Measurements from ENCODE around the gene FOLR2. TPM values are rescaled to one million over a fixed set of nuclear protein-coding genes. Genes with fewer than 3 reads are reported as not detected.

FOLR2 gene
- polyA plus RNA-seq, 1 of the 3 experiments (the other 2 are of a cell fraction): not detected

- no peak for TF ChIP-seq USF1 (IDR thresholded peaks at IDR 0.05; ENCODE audit: borderline replicate concordance, low read depth)
- no peak for TF ChIP-seq FOXM1 (IDR thresholded peaks at IDR 0.05; ENCODE audit: low read depth)
- no peak for TF ChIP-seq JUND (IDR thresholded peaks at IDR 0.05)
- TF ChIP-seq NFIC (IDR thresholded peaks at IDR 0.05; ENCODE audit: borderline replicate concordance): no peak
- TF ChIP-seq RCOR1 (IDR thresholded peaks at IDR 0.05; ENCODE audit: low read length): no peak
- no peak for TF ChIP-seq CHD2 (IDR thresholded peaks at IDR 0.05; ENCODE audit: low read length, partially characterized antibody)
Observed at GRCh38 chr11:72231396-72232259, 15.0 kb downstream of the FOLR2 start (continued).

- Histone ChIP-seq H3K9me3 (no peaks in the 10 kb centered on the region), H3K4me2 (no peak overlapping the region), H3K79me2 (ENCODE audit: insufficient read depth) (peaks cover 23% of the 10 kb centered on the region; the same call in 1 of the 2 replicates), H3K27me3 (ENCODE audit: insufficient read depth) (no peaks in the 10 kb centered on the region), H3K4me1 (ENCODE audit: control insufficient read depth in 1 of 2, insufficient read depth in 2 of 2, low read depth in 1 of 2, low read length in 1 of 2) (peaks cover 0 to 21% of the 10 kb centered on the region in 2 experiments; a peak in 2 of 4 replicates), H3K27ac (ENCODE audit: low read depth in 2 of 2, low read length in 1 of 2) (no peak overlapping the region; a peak in 1 of 4 replicates), H3K4me3 (ENCODE audit: low read depth in 2 of 2, low read length in 1 of 2) (no peak overlapping the region), H3K36me3 (replicated peaks in 1 of 2; ENCODE audit: control insufficient read depth in 1 of 2, insufficient read depth in 2 of 2, low read length in 1 of 2) (peaks cover 52 to 82% of the 10 kb centered on the region in 2 experiments), H3K9me2 (no peaks in the 10 kb centered on the region), H2AFZ (ENCODE audit: low read depth) (no peak overlapping the region), H3K9ac (no peak overlapping the region), H3F3A (replicated peaks; ENCODE audit: insufficient read depth) (peaks cover 40% of the 10 kb centered on the region), H4K20me1 (ENCODE audit: insufficient read depth) (peaks cover 30% of the 10 kb centered on the region)
- no peak for DNase-seq
- POLR2A ChIA-PET: interaction anchor here (0.7 to 2.2 kb wide), 4 partner anchors 9 to 198 kb away, joined by 3 to 9 read pairs (median 5); no protein-coding TSS in a partner anchor
- TF ChIP-seq RXRA (IDR thresholded peaks at IDR 0.05; ENCODE audit: borderline replicate concordance, low read depth) (no peak), POLR2AphosphoS5 (IDR thresholded peaks at IDR 0.05; ENCODE audit: low read depth, low read length) (0 out of 2 replicates have a peak, but pooled peaks have one; percentile 12)
- CTCF ChIA-PET: interaction anchor here (1.0 to 1.3 kb wide), 3 partner anchors 182 to 207 kb away, joined by 3 to 4 read pairs (median 3); no protein-coding TSS in a partner anchor
- WGBS (ENCODE audit: low lambda C conversion rate): 96% methylated on average over 16 of the region's 18 CpGs
Observed at GRCh38 chr11:72232260-72233055, 15.9 kb downstream of the FOLR2 start.

GRCh38 chr11:72233056-72233772 is 16.6 kb downstream of the FOLR2 start:
- no peak overlapping the region for H3K4me2 ChIP-seq
- peaks cover 28% of the 10 kb centered on the region for H4K20me1 ChIP-seq (ENCODE audit: insufficient read depth)
- ChIA-PET POLR2A (interaction anchor here (0.7 to 2.2 kb wide), 4 partner anchors 10 to 198 kb away, joined by 3 to 9 read pairs (median 5); no protein-coding TSS in a partner anchor), CTCF (interaction anchor here (1.0 to 1.3 kb wide), 3 partner anchors 181 to 208 kb away, joined by 3 to 4 read pairs (median 3); no protein-coding TSS in a partner anchor)
- no peaks in the 10 kb centered on the region for H3K9me3 ChIP-seq
- peaks cover 16% of the 10 kb centered on the region; the same call in 1 of the 2 replicates for H3K79me2 ChIP-seq (ENCODE audit: insufficient read depth)
- no peak overlapping the region; a peak in 1 of 4 replicates for H3K27ac ChIP-seq (ENCODE audit: low read depth in 2 of 2, low read length in 1 of 2)
- no peaks in the 10 kb centered on the region for H3K27me3 ChIP-seq (ENCODE audit: insufficient read depth)
- DNase-seq: no peak
- H3K4me3 ChIP-seq (ENCODE audit: low read depth in 2 of 2, low read length in 1 of 2): no peak overlapping the region
- H3K36me3 ChIP-seq (replicated peaks in 1 of 2; ENCODE audit: control insufficient read depth in 1 of 2, insufficient read depth in 2 of 2, low read length in 1 of 2): peaks cover 49 to 79% of the 10 kb centered on the region in 2 experiments
- H2AFZ ChIP-seq (ENCODE audit: low read depth): no peak overlapping the region
- H3K9ac ChIP-seq: no peak overlapping the region
- peaks cover 46% of the 10 kb centered on the region for H3F3A ChIP-seq (replicated peaks; ENCODE audit: insufficient read depth)
- H3K4me1 ChIP-seq (ENCODE audit: control insufficient read depth in 1 of 2, insufficient read depth in 2 of 2, low read depth in 1 of 2, low read length in 1 of 2): peaks cover under 1 to 21% of the 10 kb centered on the region in 2 experiments; a peak in 2 of 4 replicates
- TF ChIP-seq FOSL2 (IDR thresholded peaks at IDR 0.05; ENCODE audit: borderline replicate concordance, low read depth) (no peak), TEAD4 (IDR thresholded peaks at IDR 0.05; ENCODE audit: borderline replicate concordance, insufficient read depth) (no peak), NFIC (IDR thresholded peaks at IDR 0.05; ENCODE audit: borderline replicate concordance) (no peak), MAX (IDR thresholded peaks at IDR 0.05; ENCODE audit: low read depth) (no peak), ELF1 (IDR thresholded peaks at IDR 0.05) (no peak), RCOR1 (IDR thresholded peaks at IDR 0.05; ENCODE audit: low read length) (no peak), SIN3A (IDR thresholded peaks at IDR 0.05; ENCODE audit: borderline replicate concordance, low read depth, low read length) (no peak)
- 89% methylated on average over 13 of the region's 13 CpGs for WGBS (ENCODE audit: low lambda C conversion rate)
- H3K9me2 ChIP-seq: no peaks in the 10 kb centered on the region

Data from SK-N-SH (cell line).